HEK293T (cell line): ENCODE results near the gene SLC25A47.
"Not testable (repeated sequence)": the region's sequence is repeated elsewhere in the genome, so short reads cannot be mapped to it uniquely, and the experiment has no call there.

Experiments
- BHLHE40 ChIP-seq: fragments of 450-650 bp; IDR thresholded peaks from 2 replicates; pipeline ENCODE4 v1.6.1; 2016; ENCODE audit warnings: mild to moderate bottlenecking, moderate library complexity, borderline replicate concordance
- FOXA1 ChIP-seq: fragments of 450-650 bp; IDR thresholded peaks from 2 replicates; pipeline ENCODE4 v1.6.1; 2016; ENCODE audit warnings: mild to moderate bottlenecking
- FOXK2 ChIP-seq: fragments of 450-650 bp; IDR thresholded peaks from 2 replicates; pipeline ENCODE4 v1.6.1; 2016; ENCODE audit warnings: mild to moderate bottlenecking
- LEF1 ChIP-seq: fragments of 450-650 bp; IDR thresholded peaks from 2 replicates; pipeline ENCODE4 v1.6.1; 2017; ENCODE audit warnings: mild to moderate bottlenecking, borderline replicate concordance
- SP1 ChIP-seq: fragments of 450-650 bp; IDR thresholded peaks from 2 replicates; pipeline ENCODE4 v1.6.1; 2017
- TARDBP ChIP-seq: fragments of 450-650 bp; IDR thresholded peaks from 2 replicates; pipeline ENCODE4 v1.6.1; 2016

GRCh38 chr14:100283436-100283835 is 39.7 kb upstream of the SLC25A47 start:
- not testable (repeated sequence) for TF ChIP-seq FOXK2, BHLHE40, FOXA1, LEF1, SP1, TARDBP
